Mammary epithelial cell (primary cell): ENCODE data around the gene OR2V1.

Source experiments
- CTCF ChIP-seq, 2 donors: IDR thresholded peaks in 1 of 2; conservative IDR thresholded peaks in 1 of 2; 2 replicates each; pipeline ENCODE4 v1.5.1; 2011 to 2012; ENCODE audit warnings: inconsistent platforms in 2 of 2, low read length in 2 of 2, mild to moderate bottlenecking in 2 of 2, control low read depth in 1 of 2, low read depth in 1 of 2; ENCODE audit not compliant: insufficient read depth in 1 of 2; ENCODE audit errors: extremely low read depth in 1 of 2
- EZH2 ChIP-seq: IDR thresholded peaks from 2 replicates; pipeline ENCODE4 v1.6.1; 2012; ENCODE audit warnings: low read length, inconsistent platforms, borderline replicate concordance

GRCh38 chr5:181164076-181164952, 33.3 kb upstream of the OR2V1 start:
- no peak for TF ChIP-seq CTCF (conservative IDR thresholded peaks at IDR 0.05 in 1 of 2, IDR thresholded peaks at IDR 0.05 in 1 of 2; ENCODE audit: extremely low read depth in 1 of 2, insufficient read depth in 1 of 2, low read depth in 1 of 2, low read length in 2 of 2)
- no peak for TF ChIP-seq EZH2
